NCI-H2107 treated with DMSO at 0.1 percent for 48 hours (cell line): ENCODE measurements around the gene CPNE1.
"Not testable (repeated sequence)": the region's sequence is repeated elsewhere in the genome, so short reads cannot be mapped to it uniquely, and the experiment has no call there.

ENCODE experiments used
- DNase-seq: peaks from one replicate; lab custom pipeline; 2025; ENCODE audit not compliant: unreplicated experiment; lab: John Stamatoyannopoulos, UW

The CPNE1 gene

GRCh38 chr20:35698298-35699126 is 33.8 kb upstream of the CPNE1 start:
- DNase-seq: no peak

GRCh38 chr20:35697696-35698297 is 33.1 kb upstream of the CPNE1 start:
- no peak for DNase-seq

- DNase-seq: no peak
These were observed 31.3 kb upstream of the CPNE1 start for GRCh38 chr20:35695978-35696377.

GRCh38 chr20:35695245-35695749 is 30.6 kb upstream of the CPNE1 start:
- no peak for DNase-seq

DNA sequence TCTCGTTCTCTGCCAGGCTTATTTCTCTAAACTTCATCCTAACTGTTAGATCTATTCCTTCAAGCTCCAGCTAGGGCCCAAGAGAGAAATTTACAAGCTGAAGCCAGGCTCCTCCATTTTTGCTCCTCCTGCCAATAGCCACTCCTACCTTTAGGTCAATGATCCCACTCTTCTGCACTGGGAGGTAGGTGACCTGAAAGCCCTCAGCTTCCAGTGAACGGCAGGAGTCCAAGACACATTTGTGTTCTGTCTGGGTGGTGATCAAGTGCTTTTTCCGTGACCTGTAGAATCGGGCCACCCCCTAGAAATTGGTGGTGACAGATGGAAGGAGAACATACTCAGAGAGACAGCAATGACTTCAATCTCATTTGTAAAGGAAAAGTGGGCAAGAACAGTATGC is 25.6 kb upstream of the CPNE1 start:
- DNase-seq: no peak

DNA sequence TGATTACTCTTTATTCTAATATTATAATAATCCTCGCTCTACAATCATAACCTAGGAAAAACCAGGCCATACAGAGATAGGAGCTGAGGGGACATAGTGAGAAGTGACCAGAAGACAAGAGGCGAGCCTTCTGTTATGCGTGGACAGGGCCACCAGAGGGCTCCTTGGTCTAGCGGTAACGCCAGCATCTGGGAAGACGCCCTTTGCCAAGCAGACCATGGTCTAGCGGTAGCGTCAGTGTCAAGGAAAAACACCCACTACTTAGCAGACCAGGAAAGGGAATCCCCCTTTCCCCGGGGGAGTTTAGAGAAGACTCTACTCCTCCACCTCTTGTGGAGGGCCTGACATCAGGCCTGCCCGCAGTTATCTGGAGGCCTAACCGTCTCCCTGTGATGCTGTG is 22.2 kb upstream of the CPNE1 start:
- not testable (repeated sequence) for DNase-seq

DNA sequence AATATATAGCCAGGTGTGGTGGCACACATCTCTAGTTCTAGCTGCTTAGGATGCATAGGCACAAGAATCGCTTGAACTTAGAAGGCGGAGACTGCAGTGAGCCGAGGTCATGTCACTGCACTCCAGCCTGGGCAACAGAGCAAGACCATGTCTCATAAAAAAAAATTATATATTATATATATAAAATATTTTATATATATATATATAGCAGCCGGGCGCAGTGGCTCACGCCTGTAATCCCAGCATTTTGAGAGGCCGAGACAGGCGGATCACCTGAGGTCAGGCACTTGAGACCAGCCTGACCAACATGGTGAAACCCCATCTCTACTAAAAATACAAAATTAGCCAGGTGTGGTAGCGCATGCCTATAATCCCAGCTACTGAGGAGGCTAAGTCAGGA is 20.7 kb upstream of the CPNE1 start:
- not testable (repeated sequence) for DNase-seq

GRCh38 chr20:35681960-35682359 is 17.3 kb upstream of the CPNE1 start:
- DNase-seq: no peak

DNA sequence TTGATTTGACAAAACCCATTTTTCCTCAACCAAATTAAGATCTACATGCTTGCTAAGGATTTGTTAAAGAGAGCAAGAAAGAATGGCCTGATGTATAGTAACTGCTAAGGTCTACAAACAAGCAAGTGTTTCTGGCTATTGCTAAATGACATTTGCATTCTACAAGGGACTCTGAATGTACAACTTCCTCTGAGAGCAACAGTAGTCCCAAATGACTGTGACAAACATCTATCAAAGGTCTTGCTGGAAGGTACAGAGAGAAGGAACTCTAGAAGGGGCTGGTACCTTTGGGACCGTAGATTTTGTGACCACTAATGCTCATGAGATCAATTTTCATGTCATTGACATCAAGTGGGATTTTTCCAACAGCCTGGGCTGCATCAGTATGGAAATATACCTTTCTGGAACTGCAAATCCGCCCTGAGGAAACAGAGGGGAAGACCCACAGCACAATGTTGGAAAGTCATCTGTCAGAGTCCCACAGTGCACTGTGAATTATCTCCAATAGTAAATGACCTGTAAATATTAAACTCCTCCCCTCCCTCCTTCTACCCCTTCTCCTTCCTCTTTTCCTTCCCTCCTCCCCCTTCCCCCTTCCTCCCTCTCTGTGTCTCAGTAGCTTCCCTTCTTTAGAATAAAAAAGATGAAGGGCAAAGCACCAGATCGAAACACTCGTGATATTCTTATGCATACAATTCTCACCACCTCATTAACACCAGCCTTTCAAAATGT is 15.9 kb upstream of the CPNE1 start:
- DNase-seq: no peak

- no peak for DNase-seq
These were observed 10.2 kb upstream of the CPNE1 start for GRCh38 chr20:35674921-35675320.

GRCh38 chr20:35673884-35674283 is 9.2 kb upstream of the CPNE1 start:
- DNase-seq: no peak

DNA sequence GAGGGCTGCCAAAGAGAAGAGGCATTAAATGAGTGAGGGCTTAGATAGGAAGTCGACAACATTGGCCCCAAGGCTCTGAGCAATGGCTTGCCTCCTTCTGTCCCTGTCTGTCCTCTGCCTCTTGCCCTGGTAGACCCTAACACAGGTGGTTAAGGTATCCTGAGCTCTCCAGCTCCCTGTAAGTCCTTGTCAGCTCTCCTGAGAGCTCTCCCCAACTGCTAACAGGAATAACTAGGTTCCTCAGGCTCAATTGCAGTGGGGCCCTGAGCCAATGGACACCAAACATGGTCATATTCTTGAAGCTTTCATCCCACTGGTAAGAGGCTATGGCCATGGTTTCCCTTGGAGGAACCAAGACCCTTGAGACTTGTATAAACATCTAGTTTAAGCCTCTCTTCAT is 5.0 kb upstream of the CPNE1 start:
- no peak for DNase-seq

DNA sequence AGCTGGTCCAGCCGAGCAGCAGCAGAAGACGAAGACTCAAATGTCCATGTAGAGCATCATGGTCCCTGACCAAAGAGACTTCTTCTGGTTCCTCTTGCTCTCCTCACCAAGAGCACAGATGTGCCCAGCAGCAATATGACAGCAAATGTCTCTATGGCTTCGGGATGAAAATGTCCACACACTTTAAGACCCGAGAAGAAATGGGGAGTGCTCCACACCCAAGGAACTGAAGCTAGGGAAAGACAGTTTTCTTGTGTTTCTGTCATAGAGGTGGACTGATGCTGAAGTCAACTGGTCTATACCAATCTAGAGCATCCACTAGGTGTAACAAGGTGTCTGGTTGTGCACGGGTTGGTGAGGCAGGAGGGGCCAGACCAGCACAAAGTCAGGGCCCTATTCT is 4.5 kb upstream of the CPNE1 start:
- no peak for DNase-seq

GRCh38 chr20:35665949-35666288 is 1.2 kb upstream of the CPNE1 start:
- no peak for DNase-seq

DNA sequence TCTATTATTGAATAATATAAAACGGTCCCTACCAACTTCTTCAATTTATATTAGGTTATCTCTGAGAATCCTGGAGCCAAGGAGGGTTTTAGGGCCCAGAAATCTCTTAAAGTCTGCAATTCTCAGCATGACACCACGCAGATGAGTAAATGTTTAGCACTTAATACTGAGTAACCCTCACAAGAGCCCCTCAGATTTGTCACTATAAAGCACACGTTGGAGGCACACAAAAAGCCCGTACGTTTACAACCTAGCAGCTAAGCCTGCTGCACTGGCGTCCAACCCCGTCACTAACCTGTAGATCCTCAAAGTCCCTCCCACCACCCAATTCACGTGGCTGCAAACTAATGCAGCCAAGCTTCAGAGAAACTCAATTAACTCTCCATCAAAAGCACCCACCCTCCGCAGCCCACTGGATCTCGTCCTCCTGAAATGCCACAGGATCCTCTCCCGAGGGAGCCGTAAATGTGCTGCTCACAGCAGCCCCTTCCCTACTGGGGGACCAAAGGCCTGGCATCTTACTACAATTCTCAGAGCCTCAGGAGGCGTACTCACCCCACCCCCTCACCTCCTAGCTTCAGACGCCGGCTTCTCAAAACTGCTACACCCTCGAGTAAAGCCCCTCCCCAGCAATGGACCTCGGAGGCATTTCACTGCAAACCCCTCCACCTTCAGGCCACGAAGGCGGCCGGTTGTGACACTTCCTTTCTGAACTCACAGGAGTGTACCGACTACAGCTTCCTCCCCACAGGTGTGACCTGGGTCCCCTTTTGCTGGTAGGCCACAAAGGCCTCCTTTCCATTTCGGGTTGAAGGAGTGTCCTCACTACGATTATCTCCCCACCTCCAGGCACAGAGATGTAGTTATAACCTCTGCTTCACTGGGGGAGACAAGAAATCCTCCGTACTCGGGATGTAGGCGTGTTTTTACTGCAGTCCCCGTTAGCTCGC is 909 bp downstream of the CPNE1 start:
- peak; percentile 13 for DNase-seq

GRCh38 chr20:35662551-35662950 is 2.1 kb downstream of the CPNE1 start:
- no peak for DNase-seq

- no peak for DNase-seq
These were observed 2.8 kb downstream of the CPNE1 start for GRCh38 chr20:35661908-35662307.

DNA sequence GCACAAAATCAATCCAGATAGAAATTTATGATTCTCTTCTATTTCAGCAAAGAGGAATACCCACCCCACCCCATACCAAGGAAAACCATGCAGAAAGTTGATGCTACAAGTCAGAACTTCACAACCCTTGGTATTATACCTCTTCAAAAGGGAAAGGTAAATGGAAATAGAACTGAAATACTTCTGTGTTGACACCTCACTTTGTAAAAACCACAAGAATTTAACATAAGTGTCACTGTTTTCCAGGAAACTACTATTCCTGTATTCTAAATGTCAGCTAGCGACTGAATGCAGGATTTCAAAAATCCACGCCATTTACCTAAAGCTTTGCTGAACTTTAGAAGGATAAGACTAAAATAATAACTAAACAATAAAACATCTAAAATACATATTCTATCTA is 3.6 kb downstream of the CPNE1 start:
- no peak for DNase-seq

DNA sequence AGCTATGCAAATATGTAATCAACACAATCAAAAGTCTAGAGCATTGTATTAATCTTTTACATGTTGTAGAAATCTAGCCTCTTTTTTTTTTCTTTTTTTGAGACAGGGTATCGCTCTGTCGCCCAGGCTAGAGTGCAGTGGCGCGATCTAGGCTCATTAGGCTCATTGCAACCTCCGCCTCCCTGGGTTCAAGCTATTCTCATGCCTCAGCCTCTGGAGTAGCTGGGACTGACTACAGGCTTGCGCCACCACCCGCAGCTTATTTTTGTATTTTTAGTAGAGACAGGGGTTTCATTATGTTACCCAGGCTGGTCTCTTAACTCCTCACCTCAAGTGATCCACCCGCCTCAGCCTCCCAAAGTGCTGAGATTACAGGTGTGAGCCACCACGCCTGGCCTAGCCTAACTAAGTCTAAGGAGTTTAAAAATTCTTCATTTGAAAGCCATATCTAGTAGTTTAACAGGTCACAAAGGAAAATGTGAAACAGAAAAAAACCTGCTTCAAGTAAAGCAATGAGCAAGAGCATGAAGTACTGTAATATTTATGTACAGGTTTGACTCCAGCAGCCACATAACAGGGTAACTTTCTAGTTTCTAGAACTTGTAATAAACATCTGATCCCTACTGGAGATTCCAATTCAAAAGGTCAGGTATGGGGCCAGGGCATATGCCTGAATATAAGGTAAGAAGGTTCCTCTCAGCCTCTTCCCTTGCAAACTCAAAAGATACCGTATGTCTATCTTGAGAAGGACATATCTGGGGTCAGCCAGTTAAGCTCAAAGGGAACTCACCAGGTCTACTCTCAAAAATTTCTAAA is 4.4 kb downstream of the CPNE1 start:
- DNase-seq: no peak

GRCh38 chr20:35657271-35657670 is 7.4 kb downstream of the CPNE1 start:
- DNase-seq: peak; percentile 5
